Activated T-helper 1 cell treated with Interleukin-2 at 50 U/mL for 16 hours (primary cell): ENCODE data around the gene AP2A2.
"Not testable (repeated sequence)": the region's sequence is repeated elsewhere in the genome, so short reads cannot be mapped to it uniquely, and the experiment has no call there.

Experiments used
- DNase-seq: peaks from one replicate; pipeline ENCODE4 v3.0.0-alpha.2; 2020; ENCODE audit warnings: low read depth

The AP2A2 gene

DNA sequence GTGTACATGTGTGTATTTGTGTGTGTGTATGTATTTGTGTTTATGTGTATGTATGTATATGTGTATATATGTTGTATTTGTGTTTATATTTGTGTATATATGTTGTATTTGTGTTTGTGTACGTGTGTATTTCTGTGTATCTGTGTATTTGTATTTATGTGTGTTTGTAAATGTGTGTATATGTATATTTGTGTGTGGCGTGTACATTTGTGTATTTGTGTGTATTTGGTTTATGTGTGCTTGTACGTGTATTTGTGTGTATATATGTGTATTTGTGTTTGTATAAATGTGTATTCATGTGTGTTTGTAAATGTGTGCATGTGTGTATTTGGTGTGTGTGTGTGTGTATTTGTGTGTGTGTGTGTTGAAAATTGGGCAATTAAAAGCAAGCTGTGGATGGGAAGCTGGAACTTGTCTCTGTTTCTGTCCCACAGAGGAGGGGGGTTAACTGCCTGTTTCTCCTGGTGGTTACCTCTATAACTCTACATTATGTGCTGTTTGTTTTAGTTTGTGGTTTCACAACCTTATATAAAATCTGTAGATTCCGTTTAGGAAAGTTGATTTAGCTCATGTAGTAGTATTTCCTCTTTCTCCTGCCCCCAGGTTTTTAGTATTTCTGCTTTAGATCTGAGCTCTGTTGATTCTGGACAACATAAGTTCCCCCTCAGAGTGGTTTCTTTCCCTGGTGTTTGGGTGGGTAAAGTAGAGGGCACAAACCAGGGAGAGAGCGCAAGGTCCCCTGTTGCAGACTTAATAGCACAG, 28.9 kb downstream of the AP2A2 start:
- DNase-seq, result no peak

- no peak for DNase-seq
These were observed 29.7 kb downstream of the AP2A2 start for GRCh38 chr11:955154-956063.

GRCh38 chr11:957212-957920, 31.7 kb downstream of the AP2A2 start:
- DNase-seq, result no peak

GRCh38 chr11:958101-958500, 32.4 kb downstream of the AP2A2 start:
- no peak for DNase-seq

- DNase-seq, result no peak
These were observed 33.4 kb downstream of the AP2A2 start for GRCh38 chr11:959027-959426.

GRCh38 chr11:959608-960007, 33.9 kb downstream of the AP2A2 start:
- DNase-seq, result no peak

DNA sequence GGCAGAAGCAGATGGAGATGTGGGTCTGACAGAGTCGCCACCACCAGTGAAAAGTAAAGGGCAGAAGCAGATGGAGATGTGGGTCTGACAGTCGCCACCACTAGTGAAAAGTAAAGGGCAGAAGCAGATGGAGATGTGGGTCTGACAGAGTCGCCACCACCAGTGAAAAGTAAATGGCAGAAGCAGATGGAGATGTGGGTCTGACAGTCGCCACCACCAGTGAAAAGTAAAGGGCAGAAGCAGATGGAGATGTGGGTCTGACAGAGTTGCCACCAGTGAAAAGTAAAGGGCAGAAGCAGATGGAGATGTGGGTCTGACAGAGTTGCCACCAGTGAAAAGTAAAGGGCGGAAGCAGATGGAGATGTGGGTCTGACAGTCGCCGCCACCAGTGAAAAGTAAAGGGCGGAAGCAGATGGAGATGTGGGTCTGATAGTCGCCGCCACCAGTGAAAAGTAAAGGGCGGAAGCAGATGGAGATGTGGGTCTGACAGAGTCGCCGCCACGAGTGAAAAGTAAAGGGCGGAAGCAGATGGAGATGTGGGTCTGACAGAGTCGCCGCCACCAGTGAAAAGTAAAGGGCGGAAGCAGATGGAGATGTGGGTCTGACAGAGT, 35.7 kb downstream of the AP2A2 start:
- DNase-seq, result not testable (repeated sequence)

DNA sequence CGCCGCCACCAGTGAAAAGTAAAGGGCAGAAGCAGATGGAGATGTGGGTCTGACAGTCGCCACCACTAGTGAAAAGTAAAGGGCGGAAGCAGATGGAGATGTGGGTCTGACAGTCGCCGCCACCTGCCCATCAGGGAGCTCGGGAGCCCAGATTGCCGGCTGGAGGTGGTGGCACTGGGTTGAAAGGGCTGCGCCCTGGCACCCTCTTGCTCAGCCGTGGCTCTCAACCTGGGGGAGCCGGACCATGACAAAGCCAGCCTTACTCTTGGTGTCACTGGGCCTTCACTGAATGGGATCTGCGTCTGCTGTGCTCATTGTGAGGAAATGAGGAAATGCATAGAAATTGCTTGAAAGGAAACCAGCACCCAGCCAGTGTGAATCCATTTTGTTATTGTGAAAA, 36.3 kb downstream of the AP2A2 start:
- no peak for DNase-seq

DNA sequence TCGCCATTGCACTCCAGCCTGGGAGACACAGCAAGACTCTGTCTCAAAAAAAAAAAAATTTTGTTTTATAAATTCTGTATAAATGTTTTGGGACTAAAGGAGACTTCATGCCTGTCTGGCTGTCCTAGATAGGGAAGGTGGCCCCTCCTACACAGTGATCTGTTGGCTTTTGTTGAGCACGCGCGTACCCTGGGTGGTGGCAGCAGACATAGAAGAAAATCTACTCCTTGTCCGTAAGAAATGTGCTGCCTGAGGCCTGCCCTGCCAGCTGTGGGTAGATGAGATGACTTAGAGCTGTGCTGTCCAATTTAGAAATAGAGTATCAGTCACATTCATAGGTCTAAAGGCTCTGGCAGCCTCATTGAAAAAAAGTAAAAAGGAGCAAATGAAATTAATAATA, 37.0 kb downstream of the AP2A2 start:
- no peak for DNase-seq

DNA sequence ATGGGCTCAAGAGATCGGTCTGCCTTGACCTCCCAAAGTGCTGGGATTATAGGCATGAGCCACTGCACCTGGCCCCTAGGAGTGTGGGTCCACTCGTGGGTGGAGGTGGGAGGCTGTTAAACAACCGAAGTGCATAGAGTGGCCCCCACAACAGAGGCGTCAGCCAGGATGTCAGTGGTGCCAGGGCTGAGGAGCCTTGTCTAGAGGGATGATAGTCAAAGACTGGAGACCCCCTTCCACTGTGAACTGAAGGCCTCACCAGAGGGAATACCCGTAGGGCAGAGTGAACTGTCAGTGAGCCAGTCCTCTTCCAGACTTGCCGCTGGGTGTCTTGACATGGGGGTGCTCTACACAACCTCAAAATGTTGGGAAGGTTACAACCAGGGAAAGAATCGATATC, 38.2 kb downstream of the AP2A2 start:
- DNase-seq, result no peak

- DNase-seq, result no peak
These were observed 39.6 kb downstream of the AP2A2 start for GRCh38 chr11:965206-965775.

GRCh38 chr11:967995-968751, 42.5 kb downstream of the AP2A2 start:
- no peak for DNase-seq

DNA sequence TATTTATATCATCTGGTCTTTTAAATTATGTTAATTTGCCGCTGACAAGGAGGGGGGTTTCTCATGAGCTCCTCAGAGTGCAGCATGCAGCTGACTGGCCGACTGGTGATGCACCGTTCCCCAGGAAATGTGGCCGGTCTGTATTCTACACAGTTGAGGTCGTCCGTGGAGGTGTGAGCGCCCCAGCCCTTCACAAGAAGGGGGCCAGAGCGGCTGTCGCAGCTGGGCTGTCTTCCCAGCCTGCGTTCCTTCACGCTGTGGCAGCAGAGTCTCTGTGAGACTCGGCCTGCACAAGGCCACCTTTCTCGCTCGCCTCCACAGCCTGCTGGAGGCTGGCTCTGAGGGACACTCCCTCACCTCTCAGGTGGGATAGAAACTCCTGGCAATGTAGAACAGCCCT, 43.2 kb downstream of the AP2A2 start:
- no peak for DNase-seq

DNA sequence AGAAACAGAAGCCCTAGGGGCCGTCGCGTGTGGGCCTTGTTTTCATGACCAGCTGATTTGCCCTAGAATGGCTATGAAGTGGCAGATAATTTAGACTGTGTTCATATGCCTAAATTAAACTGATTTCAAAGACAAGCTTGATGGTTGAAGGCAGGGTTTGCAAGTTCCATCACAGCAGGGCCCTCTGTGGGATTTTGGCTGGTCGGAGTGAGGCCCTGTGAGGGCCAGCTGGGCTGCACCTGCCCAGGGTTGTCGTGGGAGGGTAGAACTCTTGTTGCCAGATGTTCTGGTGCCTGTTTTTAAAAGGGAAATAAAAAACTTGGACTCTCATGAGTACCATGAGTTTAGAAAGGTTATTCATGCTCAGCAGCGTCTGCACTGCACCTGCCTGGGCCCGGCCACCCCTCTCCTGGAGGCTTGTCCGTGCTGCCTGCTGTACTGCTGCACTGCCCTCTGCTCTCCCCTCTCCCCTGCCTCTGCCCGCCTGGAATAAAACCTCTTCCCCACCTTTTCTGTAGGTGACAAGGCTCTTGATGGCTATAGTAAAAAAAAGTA, 44.1 kb downstream of the AP2A2 start:
- DNase-seq, result no peak

DNA sequence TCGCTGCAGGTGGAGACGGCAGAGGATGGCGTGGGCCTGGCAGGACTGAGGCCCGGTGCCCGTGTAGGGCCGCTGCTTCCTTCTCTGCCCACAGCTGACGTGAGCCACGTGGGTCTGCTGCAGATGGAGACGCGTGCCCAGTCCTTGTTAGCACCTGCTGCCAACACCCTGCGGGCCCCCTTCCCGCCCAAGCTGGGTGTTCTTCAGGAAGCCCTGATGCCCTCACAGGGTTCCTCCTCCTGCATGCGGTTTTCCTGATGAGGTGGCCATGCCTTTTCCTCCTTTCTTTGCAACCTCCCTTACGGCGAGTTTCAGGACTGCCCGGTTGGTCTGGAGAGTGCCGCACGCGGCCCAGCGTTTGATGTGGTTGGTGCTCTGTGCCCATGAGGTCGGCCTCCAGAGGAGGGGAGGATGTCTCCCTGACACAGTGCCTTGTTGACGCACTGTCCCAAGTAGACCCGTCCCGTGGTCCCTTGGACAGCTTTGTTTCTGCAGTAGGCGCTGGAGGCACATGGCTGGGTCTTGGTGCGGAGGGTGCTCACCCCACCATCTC, 44.7 kb downstream of the AP2A2 start:
- no peak for DNase-seq

GRCh38 chr11:971092-971690, 45.5 kb downstream of the AP2A2 start:
- DNase-seq, result no peak

- no peak for DNase-seq
These were observed 46.2 kb downstream of the AP2A2 start for GRCh38 chr11:971731-972365.

DNA sequence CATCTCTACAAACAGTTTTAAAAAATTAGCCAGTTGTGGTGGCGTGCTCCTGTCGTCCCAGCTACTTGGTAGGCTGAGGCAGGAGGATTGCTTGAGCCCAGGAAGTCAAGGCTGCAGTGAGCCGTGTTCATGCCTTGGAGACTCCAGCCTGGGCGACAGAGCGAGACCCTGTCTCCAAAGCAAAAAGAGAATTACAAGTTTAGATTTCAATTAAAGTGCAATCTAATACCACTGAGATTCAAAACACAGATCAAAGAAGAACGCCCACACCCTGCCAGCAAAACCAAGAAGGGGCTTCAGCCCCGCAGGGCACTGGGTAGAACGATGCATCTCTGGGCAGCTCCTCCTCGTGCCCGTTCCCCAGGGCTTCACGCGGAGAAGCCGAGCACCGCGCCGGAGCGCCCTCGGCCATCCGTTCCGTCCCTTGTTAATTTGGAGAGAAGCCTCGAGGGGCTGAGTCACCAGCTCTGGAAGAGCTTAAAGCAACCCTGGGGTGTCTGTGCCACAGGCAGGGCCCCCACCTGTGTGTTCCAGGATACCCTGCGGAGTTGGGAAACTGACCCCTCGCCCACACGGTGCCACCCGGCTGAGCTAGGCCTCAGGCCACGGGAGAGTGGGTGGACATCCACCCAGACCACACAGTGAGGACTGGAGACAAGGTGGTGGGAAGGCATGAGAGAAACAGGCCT, 47.0 kb downstream of the AP2A2 start:
- DNase-seq, result no peak

- DNase-seq, result no peak
These were observed 47.6 kb downstream of the AP2A2 start for GRCh38 chr11:973237-973636.
